GM18867 (cell line): ENCODE data around the gene ZNF687.

Source experiments
- ATAC-seq: cut with Tn5 transposase; IDR thresholded peaks from one replicate; pipeline ENCODE4 v1.9.1; 2021; ENCODE audit warnings: mild to moderate bottlenecking, moderate library complexity; ENCODE audit not compliant: unreplicated experiment

ZNF687 gene

DNA sequence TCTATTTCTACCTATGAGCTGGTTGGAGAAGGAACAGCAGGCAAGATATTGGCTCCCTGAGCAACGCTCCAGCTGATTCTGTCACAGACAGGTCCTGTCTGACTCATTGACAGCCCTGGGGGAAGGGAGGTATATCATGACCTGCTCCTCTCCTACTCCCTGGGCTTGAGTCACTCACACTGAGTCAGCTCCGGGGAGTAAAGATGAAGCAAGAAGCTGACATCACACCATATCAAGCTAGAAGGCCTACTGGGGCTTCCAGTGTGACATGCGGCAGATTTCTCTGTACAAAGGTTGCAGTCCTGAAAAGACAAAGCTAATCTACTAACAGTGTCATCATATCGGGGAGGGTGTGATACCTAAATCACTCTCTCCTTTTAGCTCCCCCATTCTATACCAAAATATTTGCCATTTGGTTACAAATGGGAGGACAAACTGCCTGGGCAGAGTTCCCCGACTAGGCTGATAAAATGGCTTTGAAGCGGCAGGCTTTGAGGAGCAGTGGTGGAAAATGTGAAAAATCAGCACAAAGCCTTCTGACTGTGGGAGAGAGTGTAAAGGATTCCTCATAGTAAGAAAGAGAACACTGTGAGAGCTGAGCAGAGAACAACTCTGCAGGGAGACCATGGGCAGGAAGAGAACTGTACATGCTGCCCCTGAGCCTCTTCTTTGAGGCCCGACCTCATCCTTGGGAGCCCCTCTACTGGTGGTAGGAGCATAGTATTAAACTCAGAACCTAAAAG, 29.7 kb downstream of the ZNF687 start:
- no peak for ATAC-seq

DNA sequence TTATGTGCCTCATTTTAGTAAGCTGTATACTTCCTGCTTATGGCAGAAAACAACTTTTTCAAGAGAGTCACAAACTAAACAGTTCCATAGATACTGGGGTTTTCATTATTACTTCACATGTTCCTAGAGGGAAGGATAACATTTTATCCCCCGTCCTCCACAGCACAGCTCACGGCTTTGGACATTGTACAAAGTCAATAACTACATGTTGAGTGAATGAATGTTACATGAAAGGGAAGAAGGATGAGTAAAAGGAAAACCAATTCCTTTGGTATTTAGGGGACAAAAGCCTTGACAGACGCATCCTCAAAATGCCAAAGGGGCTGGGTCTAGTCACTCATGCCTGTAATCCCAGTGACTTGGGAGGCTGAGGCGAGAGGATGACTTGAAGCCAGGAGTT, 30.3 kb downstream of the ZNF687 start:
- ATAC-seq, result no peak

DNA sequence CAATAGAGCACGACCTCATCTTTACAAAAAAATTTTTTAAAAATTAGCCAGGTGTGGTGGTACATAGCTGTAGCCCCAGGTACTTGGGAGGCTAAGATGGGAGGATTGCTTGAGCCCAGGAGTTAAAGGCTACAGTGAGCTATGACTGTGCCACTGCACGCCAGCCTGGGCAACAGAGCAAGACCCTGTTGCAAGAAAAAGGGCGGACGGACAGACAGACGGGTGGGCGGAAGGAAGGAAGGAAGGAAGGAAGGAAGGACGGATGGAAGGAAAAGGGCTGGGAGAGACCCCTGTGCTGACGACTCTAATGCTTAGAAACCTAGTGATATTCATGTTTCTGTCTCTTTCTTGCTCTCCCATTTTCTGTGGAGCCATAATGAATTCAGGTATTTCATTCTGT, 30.7 kb downstream of the ZNF687 start:
- ATAC-seq, result no peak

DNA sequence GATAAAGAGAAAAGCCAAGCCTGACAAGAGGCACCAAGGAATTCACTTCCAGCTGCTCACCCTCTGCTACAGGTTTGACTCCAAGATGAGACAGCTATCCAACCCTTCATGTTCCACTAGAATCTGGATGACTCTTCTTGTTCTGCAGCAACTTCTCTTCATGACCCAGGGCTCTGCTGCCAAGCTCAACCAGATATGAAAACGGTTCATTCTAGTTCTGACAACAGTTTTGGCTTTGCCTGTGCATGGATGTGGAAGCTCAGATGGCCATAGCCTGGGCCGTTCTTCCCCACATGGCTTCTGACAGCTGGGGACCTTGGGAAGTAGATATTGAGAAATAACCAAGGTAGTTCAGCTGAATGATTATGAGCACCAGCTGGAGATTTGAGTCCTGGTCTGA, 31.4 kb downstream of the ZNF687 start:
- ATAC-seq, result no peak

DNA sequence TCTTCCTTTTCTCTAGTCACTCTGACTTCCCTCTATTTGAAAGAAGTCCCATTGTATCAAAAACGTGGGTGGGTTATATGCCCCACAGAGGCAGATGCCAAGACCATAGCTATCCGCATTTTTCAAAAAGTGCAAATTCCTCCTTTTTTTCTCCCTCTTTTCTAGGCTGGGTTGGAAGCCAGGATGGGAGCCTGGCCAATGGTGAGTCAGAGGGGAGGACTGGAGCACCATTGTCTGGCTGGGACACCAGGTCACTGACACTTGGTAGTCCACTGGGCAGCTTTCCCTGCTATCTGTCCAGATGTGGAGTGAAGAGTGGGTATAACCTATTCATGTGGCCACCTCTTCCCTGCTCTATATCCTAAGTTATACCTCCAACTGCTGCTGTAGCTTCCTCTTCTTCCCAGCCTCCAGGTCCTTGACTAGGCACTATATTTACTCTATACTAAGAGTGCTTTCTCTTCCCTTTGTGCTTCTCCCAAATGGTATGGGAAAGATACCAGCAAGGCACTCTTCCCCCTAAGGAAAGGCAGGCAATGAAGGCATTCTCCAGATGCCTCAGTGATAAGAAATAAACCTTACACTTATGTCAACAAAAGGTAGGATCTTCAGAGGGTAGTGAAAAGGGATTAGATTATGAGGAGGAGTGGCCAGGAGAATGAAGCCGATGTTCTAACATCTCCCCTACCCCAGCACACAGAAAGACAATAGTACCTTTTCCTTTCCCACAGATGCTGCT, 32.2 kb downstream of the ZNF687 start:
- no peak for ATAC-seq

DNA sequence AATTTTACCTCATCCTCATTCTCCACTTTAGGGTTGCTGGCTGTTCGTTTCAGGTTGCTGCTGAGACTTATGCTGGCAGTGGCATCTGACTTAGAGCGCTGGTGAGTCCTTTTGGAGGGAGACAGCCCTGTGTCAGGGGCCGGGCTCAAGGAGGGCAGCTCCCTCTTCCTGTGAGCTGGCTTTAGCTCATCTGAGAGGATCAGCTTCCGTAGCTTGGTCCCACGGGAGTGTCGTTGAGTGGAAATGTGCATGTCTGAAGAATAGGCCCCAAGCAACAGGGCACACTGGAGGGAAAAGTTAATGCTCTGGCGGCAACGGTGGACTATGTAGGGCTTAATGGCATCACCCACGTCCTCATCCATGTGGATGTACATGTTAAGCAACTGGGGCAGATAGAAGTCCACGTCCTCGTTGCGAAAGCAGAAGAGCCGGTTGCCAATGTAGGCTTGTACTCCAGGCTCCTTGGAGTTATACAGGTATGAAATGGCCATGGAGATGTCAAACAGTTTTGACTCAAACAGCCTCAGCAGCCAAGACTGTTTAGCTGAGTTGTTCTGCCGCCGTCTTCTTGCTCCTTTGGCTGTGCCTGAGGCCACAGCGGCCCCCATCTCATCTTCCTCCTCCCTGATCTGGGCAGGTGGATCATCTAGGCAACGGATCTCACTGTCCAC, 33.6 kb downstream of the ZNF687 start:
- no peak for ATAC-seq

DNA sequence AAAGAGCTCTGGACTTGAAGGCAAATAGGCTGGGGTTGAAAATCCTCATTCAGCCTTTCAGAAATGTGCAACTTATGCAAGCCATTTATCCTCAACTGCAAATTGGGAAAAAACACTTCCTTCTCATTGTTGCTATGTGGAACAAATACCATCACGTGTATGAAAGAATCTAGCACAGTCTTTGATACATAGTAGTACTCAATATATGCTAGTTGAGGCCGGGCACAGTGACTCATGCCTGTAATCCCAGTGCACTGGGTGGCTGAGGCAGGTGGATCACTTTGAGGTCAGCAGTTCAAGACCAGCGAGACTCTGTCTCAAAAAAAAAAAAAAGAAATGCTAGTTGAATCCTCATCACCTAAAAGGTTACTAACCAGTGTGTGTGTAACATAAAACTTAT, 36.9 kb downstream of the ZNF687 start:
- no peak for ATAC-seq

DNA sequence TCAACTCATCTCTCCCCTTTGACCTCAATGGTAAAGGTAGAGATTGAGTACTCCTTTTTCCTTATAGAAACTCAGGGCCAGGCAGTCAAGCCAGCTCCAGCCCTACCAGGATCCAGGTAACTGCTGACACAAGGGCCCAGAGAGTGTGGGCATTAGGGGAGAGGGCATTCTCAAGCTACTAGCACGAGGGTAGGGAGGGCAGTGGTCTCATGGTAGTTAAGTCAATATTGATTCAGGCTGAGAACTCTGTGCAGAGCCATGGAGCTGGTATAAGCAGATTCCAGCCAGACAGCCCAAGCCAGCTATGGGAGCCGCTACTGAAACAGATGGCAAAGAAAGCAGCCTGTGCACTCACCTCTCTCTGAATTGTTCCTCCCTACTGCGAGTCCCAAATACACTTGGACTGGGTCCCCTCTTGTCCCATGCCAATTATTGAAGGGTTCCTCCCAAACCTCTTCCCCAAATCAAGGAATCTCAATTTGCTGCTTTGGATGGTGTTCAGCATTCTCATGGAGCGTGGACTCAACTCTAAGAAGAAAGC, 42.4 kb downstream of the ZNF687 start:
- no peak for ATAC-seq

DNA sequence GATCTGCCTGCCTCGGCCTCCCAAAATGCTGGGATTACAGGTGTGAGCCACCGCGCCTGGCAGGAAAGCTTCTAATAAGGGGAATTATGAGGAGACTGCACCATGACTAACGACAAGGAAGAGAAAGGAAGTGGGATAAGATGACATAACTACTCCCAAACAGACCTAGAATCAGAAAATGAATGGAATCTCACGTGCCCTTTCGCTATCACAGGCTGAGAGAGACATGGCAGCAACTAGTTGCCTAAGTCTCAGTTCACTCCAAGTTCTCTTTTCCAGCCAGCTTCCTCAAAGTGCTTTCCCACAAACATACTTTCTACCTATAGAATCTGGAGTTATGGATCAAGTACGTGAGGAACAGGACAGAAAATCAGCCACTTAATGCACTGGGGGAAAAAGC, 43.1 kb downstream of the ZNF687 start:
- no peak for ATAC-seq

DNA sequence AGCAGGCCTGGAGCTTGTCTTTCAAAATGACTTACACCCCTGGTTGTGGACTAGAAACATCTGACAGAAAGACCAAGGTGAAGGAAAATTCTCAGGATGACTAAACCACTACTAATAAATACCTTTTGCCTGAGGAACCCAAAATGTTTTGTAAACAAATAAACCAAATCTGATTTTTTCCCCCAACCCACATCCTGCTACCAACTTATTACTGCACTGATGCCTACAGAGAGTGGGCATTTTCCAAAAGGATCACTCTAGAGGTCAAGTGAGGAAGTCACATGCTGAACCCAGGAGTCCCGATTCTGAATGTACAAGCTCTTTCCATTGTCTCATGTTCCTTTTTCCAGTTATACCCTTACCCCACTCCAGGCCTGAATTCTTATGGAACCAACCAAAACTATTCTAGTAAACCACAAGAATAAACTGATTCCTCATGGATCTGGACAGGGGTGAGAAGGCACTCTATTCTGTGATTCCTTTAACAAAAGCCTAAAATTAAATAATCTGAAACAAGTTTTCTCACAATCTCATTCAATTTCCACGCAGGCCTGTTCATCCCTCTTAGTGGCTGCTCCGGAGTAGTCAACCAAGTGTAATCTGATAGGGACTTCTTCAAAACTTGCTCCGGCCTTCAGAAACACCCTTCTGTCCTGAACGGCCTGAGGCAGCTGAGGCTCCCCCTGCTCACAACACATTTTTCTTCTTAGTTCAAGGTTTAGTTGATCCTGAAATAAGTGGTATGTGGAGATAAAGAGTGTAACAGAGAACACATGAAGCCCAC, 43.7 kb downstream of the ZNF687 start:
- ATAC-seq, result no peak

DNA sequence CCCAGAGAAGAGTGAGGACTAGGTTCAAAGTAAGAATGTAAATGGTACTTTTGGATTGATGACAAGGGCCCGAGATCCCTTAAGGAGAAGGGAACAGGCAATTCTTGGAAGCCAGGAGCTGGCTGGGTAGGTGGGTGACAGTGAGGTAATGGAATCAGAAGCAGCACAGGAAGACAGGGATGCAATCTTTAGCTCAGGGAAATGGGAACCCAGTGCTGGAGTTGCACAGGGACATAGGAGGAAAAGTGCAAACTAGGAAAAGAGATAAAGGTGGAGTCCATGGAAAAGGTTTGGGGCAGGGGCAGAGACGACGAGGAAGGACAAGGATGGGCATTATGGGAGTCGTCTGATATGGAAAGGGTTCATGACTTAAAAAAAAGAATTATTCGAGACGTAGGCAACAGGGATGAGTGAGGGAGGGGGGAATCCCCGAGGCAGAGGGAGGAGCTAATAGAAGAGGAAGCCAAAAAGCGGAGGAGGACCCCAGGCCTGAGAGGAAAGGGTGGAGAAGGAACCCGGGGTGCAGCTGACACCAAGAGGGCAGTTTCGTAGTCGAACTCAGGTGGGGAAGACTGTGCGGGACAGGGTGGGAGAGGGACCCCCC, 44.6 kb downstream of the ZNF687 start:
- ATAC-seq, result peak; percentile 43

DNA sequence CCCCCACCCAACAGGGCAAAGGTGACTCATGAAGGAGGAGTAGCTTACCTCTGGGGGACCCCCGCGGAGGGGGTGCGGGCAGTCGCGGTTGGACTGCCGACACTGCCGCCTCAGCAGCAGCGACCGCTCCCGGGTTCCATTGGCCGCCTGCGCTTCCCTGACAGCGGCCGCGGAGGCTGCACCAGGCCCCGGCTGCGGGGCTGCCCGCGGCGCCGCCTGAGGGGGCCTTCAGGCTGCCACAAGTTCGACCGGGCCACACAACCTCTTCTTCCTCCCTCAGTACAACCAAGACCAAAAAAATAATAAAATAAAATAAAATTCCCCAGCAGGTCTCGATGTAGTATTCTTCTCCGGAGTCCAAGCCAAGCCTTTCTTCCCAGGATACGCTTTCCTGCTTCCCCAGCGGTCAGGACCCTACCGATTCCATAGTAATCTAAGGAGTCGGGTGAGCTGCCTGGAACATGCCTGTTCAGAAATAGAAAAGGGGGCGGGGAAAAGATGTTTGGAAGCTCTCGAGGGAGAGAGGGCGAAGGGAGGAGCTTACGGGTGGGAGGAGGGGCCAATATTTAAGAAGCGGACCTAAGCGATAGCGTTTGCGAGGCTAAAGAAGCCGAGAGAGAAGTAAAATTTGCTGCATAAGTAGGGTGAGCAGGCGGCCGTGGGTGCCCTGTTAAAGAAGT, 45.3 kb downstream of the ZNF687 start, which contains the start of gene PI4KB:
Gene PI4KB (minus strand): TSS at position 194 of the 680 bp plus-strand sequence. CDS start 10,935 bp downstream, outside the sequence.
- peak; percentile 80 for ATAC-seq

DNA sequence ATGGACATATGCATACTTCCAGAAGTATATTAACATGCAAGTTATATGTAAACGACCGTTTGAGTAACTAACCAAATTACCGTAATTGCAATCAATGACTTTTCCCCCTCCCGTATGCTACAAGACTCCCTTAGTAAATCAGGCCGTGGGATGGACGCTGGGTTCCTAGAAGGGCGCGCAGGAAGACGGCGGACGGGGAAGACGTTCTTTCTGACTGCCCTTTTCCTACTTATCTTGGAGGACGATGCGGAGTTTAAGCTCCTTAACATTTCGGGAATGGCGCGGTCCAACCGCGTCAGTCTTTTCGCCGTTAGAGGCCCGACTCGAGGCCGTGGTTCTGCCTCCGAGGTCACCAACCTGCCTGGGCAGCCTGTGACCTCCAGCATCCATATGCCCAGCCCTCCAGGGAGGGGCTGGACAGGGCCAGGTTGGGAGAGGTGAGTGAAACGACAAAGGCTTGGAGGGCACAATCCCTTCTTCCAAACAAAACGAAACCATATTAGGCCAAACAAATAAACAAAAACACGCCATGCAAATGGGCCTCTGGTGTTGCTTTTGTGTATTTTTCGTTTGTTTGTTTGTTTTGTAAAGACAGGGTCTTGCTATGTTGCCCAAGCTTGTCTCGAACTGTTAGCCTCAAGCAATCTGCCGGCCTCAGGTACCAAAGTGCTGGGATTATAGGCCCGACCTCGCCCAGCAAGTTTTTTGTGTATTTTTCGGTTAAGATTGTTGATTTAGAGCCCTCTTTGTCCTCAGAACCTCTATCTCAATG, 46.0 kb downstream of the ZNF687 start:
- ATAC-seq, result peak; percentile 28

DNA sequence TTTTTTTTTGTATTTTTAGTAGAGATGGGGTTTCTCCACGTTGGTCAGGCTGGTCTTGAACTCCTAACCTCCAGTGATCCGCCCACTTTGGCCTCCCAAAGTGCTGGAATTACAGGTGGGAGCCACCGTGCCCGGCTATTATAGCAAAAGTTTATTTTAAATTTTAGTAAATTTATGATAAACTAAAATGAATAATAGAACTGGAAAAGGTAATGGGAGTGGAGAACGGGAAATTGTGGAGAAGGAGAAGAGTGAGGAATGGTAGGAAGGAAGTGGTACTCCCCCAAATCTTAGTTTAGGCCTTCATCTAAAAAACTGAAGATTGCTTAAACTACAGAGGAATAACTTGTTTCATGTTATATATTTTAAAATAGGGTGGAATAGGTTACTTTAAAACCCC, 52.7 kb downstream of the ZNF687 start:
- no peak for ATAC-seq

DNA sequence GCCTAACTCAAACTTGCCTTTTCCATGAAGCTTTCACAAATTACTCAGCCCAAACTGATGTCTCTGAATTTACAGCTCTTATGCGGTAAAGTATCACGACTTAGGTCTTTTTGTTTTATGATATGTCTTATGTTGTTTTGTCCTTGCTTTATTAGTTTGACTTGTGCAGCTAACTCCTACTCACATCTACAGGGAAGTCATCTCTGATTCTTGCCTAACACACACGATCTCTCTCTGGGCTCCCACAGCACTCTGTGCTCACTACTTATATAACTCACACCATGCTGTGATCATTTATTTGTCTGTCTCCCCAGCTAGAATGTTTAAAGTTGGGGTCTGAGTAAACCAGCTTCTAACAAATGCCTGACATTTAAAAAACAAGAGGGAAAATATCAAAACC, 54.5 kb downstream of the ZNF687 start:
- ATAC-seq, result no peak

DNA sequence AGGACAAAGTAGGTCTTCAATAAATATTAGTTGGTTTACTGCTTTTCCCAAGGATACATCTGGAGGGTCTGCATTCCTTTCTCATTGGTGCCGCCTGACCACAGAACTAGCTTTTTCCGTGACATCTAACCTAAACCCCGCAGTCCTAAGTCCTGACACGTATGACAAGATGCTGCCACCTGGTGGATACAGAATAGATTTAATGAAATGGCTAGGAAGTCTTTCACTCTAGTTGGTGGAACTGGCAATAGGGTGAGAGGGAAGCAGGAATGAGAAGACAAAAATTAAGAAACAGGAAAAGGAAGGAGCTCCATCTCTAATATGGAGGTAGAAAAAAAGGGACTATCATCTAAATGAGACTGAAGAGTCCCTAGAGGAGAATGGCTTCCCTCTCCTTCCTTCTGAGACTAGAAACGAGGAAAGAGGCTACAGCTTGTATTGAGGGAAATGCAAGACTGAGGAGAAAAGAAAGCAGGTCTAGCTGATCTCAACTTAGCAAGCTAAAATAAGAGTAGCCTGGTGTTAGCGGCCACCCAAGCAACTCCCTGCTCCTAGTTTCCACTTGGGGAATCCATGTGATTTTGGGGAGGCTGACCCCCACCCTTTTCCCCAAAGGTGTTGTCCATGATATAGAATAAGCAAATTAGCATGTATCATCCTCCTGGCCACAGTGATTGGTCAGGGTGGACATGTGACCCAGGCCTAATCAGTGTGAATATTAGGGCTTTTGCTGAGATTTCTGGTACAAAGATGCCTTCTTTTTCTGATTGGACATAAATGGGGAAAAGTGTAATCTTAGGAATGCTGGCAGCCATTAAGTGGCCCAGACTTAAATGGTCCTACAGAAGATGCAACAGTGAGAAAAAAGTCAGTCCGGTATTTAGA, 59.0 kb downstream of the ZNF687 start:
- ATAC-seq, result no peak
